Fibroblast of skin of right quadriceps (primary cell): Measurements from ENCODE around the gene EIF3K.
"Not testable (repeated sequence)": the region's sequence is repeated elsewhere in the genome, so short reads cannot be mapped to it uniquely, and the experiment has no call there.

Source experiments
- DNase-seq: peaks from one replicate; pipeline ENCODE4 v3.0.0-alpha.2; 2013

EIF3K gene

GRCh38 chr19:38619361-38620174, 580 bp downstream of the EIF3K start:
- no peak for DNase-seq

GRCh38 chr19:38624822-38625221, 5.8 kb downstream of the EIF3K start:
- DNase-seq = no peak

- no peak for DNase-seq
Measured at GRCh38 chr19:38626401-38626800, 7.4 kb downstream of the EIF3K start.

GRCh38 chr19:38629568-38629967, 10.6 kb downstream of the EIF3K start:
- DNase-seq = no peak

- not testable (repeated sequence) for DNase-seq
Measured at GRCh38 chr19:38631301-38631700, 12.3 kb downstream of the EIF3K start.

- DNase-seq = not testable (repeated sequence)
Measured at GRCh38 chr19:38631811-38632475, 13.0 kb downstream of the EIF3K start.

GRCh38 chr19:38632476-38633213, 13.7 kb downstream of the EIF3K start:
- DNase-seq = no peak

GRCh38 chr19:38634757-38635482, 15.9 kb downstream of the EIF3K start:
- peak; percentile 56 for DNase-seq

- DNase-seq = no peak
Measured at GRCh38 chr19:38635483-38636399, 16.8 kb downstream of the EIF3K start.

GRCh38 chr19:38638461-38638860, 19.5 kb downstream of the EIF3K start:
- DNase-seq = no peak

GRCh38 chr19:38639679-38640078, 20.7 kb downstream of the EIF3K start:
- no peak for DNase-seq

GRCh38 chr19:38640368-38640767, 21.4 kb downstream of the EIF3K start:
- no peak for DNase-seq

- no peak for DNase-seq
Measured at GRCh38 chr19:38642176-38642575, 23.2 kb downstream of the EIF3K start.

- DNase-seq = no peak
Measured at GRCh38 chr19:38644719-38645118, 25.7 kb downstream of the EIF3K start.

GRCh38 chr19:38647368-38647965, 28.5 kb downstream of the EIF3K start, which contains the start of gene ACTN4:
ACTN4 (plus strand) TSS chr19:38647649; CDS start chr19:38647746, 97 bp downstream.
- peak; percentile 97 for DNase-seq

GRCh38 chr19:38647966-38648768, 29.2 kb downstream of the EIF3K start:
- DNase-seq = no peak

- DNase-seq = no peak
Measured at GRCh38 chr19:38648769-38649304, 29.8 kb downstream of the EIF3K start.

GRCh38 chr19:38649305-38650171, 30.6 kb downstream of the EIF3K start:
- no peak for DNase-seq

GRCh38 chr19:38650172-38650775, 31.3 kb downstream of the EIF3K start:
- no peak for DNase-seq
